H1 (cell line): ENCODE measurements around the gene SZT2. TPM values are rescaled to one million over a fixed set of nuclear protein-coding genes. Genes with fewer than 3 reads are reported as not detected.

ENCODE experiments used
- CTCF ChIA-PET: fragments of 300-600 bp; sonication (Branson Sonifier 250); formaldehyde crosslinking; loops from one replicate; lab custom pipeline; 2021; ENCODE audit not compliant: partially characterized antibody; lab: Charles Lee
- POLR2A ChIA-PET: fragments of 300-600 bp; sonication (Branson Sonifier 250); formaldehyde crosslinking; loops from one replicate; lab custom pipeline; 2021; ENCODE audit warnings: inconsistent platforms; ENCODE audit not compliant: partially characterized antibody; lab: Charles Lee
- DNase-seq, 2 experiments: peaks; one replicate each; pipeline versions ENCODE4 v3.0.0 to v3.0.0-alpha.2; 2010 to 2022; ENCODE audit warnings: low spot score in 2 of 2, low read depth in 1 of 2, mixed read lengths in 1 of 2
- FAIRE-seq: peaks from 2 replicates; lab custom pipeline; 2011; peaks lifted over from hg19 to GRCh38; lab: Jason Lieb, UNC
- H2AFZ ChIP-seq: 2 replicates; pipeline ENCODE4 v1.8.1; 2012; ENCODE audit warnings: low read length, inconsistent platforms
- H2AK5ac ChIP-seq: 2 replicates; pipeline ENCODE4 v1.6.1; 2013; ENCODE audit warnings: low read depth, low read length
- H2BK120ac ChIP-seq: replicated peaks from 2 replicates; pipeline ENCODE3; 2013; ENCODE audit warnings: low read depth, low read length, inconsistent platforms
- H2BK12ac ChIP-seq: 2 replicates; pipeline ENCODE4 v1.6.1; 2013; ENCODE audit warnings: low read depth, low read length
- H2BK15ac ChIP-seq: 2 replicates; pipeline ENCODE4 v1.6.1; 2013; ENCODE audit warnings: low read length
- H2BK20ac ChIP-seq: 2 replicates; pipeline ENCODE4 v1.6.1; 2013; ENCODE audit warnings: low read length
- H2BK5ac ChIP-seq: 2 replicates; pipeline ENCODE4 v1.6.1; 2013; ENCODE audit warnings: low read depth, low read length
- H3K14ac ChIP-seq: 2 replicates; pipeline ENCODE4 v1.6.1; 2013; ENCODE audit warnings: inconsistent platforms; ENCODE audit not compliant: insufficient read length
- H3K18ac ChIP-seq: 2 replicates; pipeline ENCODE4 v1.6.1; 2013; ENCODE audit warnings: low read length; ENCODE audit errors: extremely low read depth
- H3K23ac ChIP-seq: 2 replicates; pipeline ENCODE4 v1.6.1; 2013; ENCODE audit warnings: inconsistent platforms; ENCODE audit not compliant: insufficient read length
- H3K23me2 ChIP-seq: 2 replicates; pipeline ENCODE4 v1.6.1; 2013; ENCODE audit warnings: low read depth, low read length
- H3K27ac ChIP-seq: 2 replicates; pipeline ENCODE4 v1.6.1; 2011; ENCODE audit warnings: low read depth, low read length, inconsistent platforms
- H3K27me3 ChIP-seq, 4 experiments: replicated peaks in 1 of 4; 1 replicate in 1 of 4; 2 replicates in 3 of 4; pipeline versions ENCODE4 v1.6.1 to v1.8.1; 2011 to 2013; ENCODE audit warnings: low read length in 3 of 4, mild to moderate bottlenecking in 3 of 4, inconsistent platforms in 2 of 4, mixed read lengths in 2 of 4, moderate library complexity in 1 of 4; ENCODE audit not compliant: control insufficient read depth in 3 of 4, insufficient read depth in 3 of 4; ENCODE audit errors: extremely low read depth in 1 of 4
- H3K36me3 ChIP-seq, 4 experiments: 2 replicates each; pipeline versions ENCODE4 v1.6.1 to v1.8.1; 2011 to 2013; ENCODE audit warnings: mild to moderate bottlenecking in 4 of 4, low read length in 3 of 4, moderate library complexity in 2 of 4, control low read depth in 1 of 4, inconsistent platforms in 1 of 4; ENCODE audit not compliant: insufficient read depth in 4 of 4, control insufficient read depth in 2 of 4
- H3K4ac ChIP-seq: replicated peaks from 2 replicates; pipeline ENCODE3; 2013; ENCODE audit warnings: low read length, low read depth, mixed read lengths, inconsistent platforms; ENCODE audit not compliant: insufficient read length
- H3K4me1 ChIP-seq, 4 experiments: replicated peaks in 1 of 4; 1 replicate in 1 of 4; 2 replicates in 3 of 4; pipeline versions ENCODE4 v1.6.1 to v1.8.1; 2011 to 2013; ENCODE audit warnings: low read length in 3 of 4, inconsistent platforms in 2 of 4, mixed read lengths in 1 of 4; ENCODE audit not compliant: insufficient read depth in 4 of 4, control insufficient read depth in 3 of 4
- H3K4me2 ChIP-seq, 2 experiments: 2 replicates each; pipeline versions ENCODE4 v1.6.1 to v1.8.1; 2011 to 2013; ENCODE audit warnings: low read depth in 2 of 2, low read length in 2 of 2, control low read depth in 1 of 2, inconsistent platforms in 1 of 2, mild to moderate bottlenecking in 1 of 2; ENCODE audit not compliant: insufficient read depth in 1 of 2
- H3K4me3 ChIP-seq, 4 experiments: fragments of 200-600, 300-600 bp in 1 of 4; sonication (generic), shearing (Covaris generic), sonication (Bioruptor Twin) in 1 of 4; 2 replicates each; pipeline versions ENCODE4 v1.5.1 to v1.8.1; 2011 to 2016; ENCODE audit warnings: low read length in 4 of 4, low read depth in 3 of 4, control low read depth in 2 of 4, inconsistent platforms in 2 of 4, mild to moderate bottlenecking in 2 of 4, mixed read lengths in 1 of 4, moderate library complexity in 1 of 4; ENCODE audit not compliant: insufficient read depth in 2 of 4; ENCODE audit errors: extremely low read depth in 1 of 4
- H3K56ac ChIP-seq: replicated peaks from 2 replicates; pipeline ENCODE3; 2013; ENCODE audit warnings: low read depth, mild to moderate bottlenecking, mixed read lengths, low read length, inconsistent platforms; ENCODE audit not compliant: insufficient read length
- H3K79me1 ChIP-seq: 2 replicates; pipeline ENCODE4 v1.6.1; 2013; ENCODE audit warnings: low read depth, low read length, control low read depth
- H3K79me2 ChIP-seq, 2 experiments: 2 replicates each; pipeline versions ENCODE4 v1.6.1 to v1.8.1; 2012 to 2013; ENCODE audit warnings: low read length in 2 of 2, mild to moderate bottlenecking in 2 of 2, inconsistent platforms in 1 of 2; ENCODE audit not compliant: insufficient read depth in 2 of 2, control insufficient read depth in 1 of 2
- H3K9ac ChIP-seq, 4 experiments: replicated peaks in 1 of 4; 1 replicate in 1 of 4; 2 replicates in 3 of 4; pipeline versions ENCODE4 v1.6.1 to v1.8.1; 2011 to 2013; ENCODE audit warnings: low read depth in 3 of 4, low read length in 3 of 4, control low read depth in 2 of 4, mild to moderate bottlenecking in 2 of 4, moderate library complexity in 2 of 4, inconsistent platforms in 1 of 4; ENCODE audit errors: extremely low read depth in 1 of 4
- H3K9me3 ChIP-seq, 2 experiments: 2 replicates each; pipeline versions ENCODE4 v1.6.1 to v1.8.1; 2012 to 2013; ENCODE audit warnings: mild to moderate bottlenecking in 2 of 2, moderate library complexity in 2 of 2, control low read depth in 1 of 2, inconsistent platforms in 1 of 2, low read depth in 1 of 2, low read length in 1 of 2, mixed read lengths in 1 of 2; ENCODE audit not compliant: insufficient read depth in 2 of 2
- H4K20me1 ChIP-seq, 2 experiments: replicated peaks in 1 of 2; 2 replicates each; pipeline versions ENCODE3 to v1.8.1; 2011 to 2013; ENCODE audit warnings: inconsistent platforms in 2 of 2, low read length in 2 of 2, mild to moderate bottlenecking in 1 of 2; ENCODE audit not compliant: insufficient read depth in 2 of 2, control insufficient read depth in 1 of 2
- H4K5ac ChIP-seq: 2 replicates; pipeline ENCODE4 v1.6.1; 2013; ENCODE audit warnings: low read length, low read depth, mixed read lengths, inconsistent platforms; ENCODE audit not compliant: insufficient read length
- H4K8ac ChIP-seq: 2 replicates; pipeline ENCODE4 v1.8.0; 2013; ENCODE audit warnings: mild to moderate bottlenecking, moderate library complexity, low read length, inconsistent platforms; ENCODE audit not compliant: insufficient read depth; ENCODE audit errors: extremely low read depth
- H4K91ac ChIP-seq: replicated peaks from 2 replicates; pipeline ENCODE3; 2013; ENCODE audit warnings: low read length, mixed read lengths, inconsistent platforms; ENCODE audit not compliant: insufficient read length
- WGBS, 2 experiments: shearing (Covaris generic) in 1 of 2; methylation state at CpG; one replicate each; pipeline versions ENCODE4 v1.1.6 to v1.1.7; 2013 to 2015; ENCODE audit warnings: low lambda C conversion rate in 2 of 2, mixed read lengths in 2 of 2, inconsistent platforms in 1 of 2, low coverage in 1 of 2, missing lambda C conversion rate in 1 of 2; ENCODE audit not compliant: insufficient replicate concordance in 2 of 2, insufficient coverage in 1 of 2, insufficient read length in 1 of 2; ENCODE audit errors: extremely low coverage in 1 of 2, missing lambda C conversion rate in 1 of 2; 5-methylcytosine and 5-hydroxymethylcytosine counted together
- polyA plus RNA-seq, 7 experiments: library from polyadenylated mRNA; depleted of rRNA in 3 of 7; stranded (reverse) in 5 of 7; unstranded in 2 of 7; fragments of >200 nt in 5 of 7; fragments of 200-250 nt in 2 of 7; gene quantifications; 1 replicate in 5 of 7; 2 replicates in 1 of 7; 4 replicates in 1 of 7; pipeline versions ENCODE4 v1.2.1 to v1.2.3, GENCODE V29; 2011 to 2013; ENCODE audit warnings: missing spikeins in 2 of 7, mixed read lengths in 2 of 7
- total RNA-seq: library from RNA; stranded (reverse); fragmentation: NEBNext Ultra II Directional; extraction: Animal tissue kit (Norgen Biotek cat#: 25700); gene quantifications from 2 replicates; pipeline ENCODE4 v1.2.1, GENCODE V29; 2021

Gene SZT2
- total and polyA plus RNA-seq, 2 of the 8 experiments (the other 6 are each of a cell fraction or from before 2014, with no cell fraction given), result 4.7 to 12.9 TPM

GRCh38 chr1:43395523-43395922 lies 5.8 kb downstream of the SZT2 start:
- Histone ChIP-seq H4K20me1 (no peaks in the 10 kb centered on the region), H3K14ac (no peak overlapping the region), H3K4me2 (no peak overlapping the region), H3K23me2 (no peaks in the 10 kb centered on the region), H2AK5ac (no peak overlapping the region), H3K9ac (no peak overlapping the region), H2BK5ac (no peak overlapping the region), H3K79me1 (no peaks in the 10 kb centered on the region), H3K56ac (no peak overlapping the region), H2BK20ac (no peak overlapping the region), H3K27me3 (no peaks in the 10 kb centered on the region), H3K4me1 (0 out of 7 replicates have a peak, but pooled peaks cover 0 to 2% (median 0%) of the 10 kb centered on the region in 4 experiments), H3K36me3 (peaks cover 0 to 2% (median 0%) of the 10 kb centered on the region in 4 experiments; a peak in 1 of 8 replicates), H2BK12ac (no peak overlapping the region), H4K91ac (no peak overlapping the region), H3K27ac (no peak overlapping the region), H4K8ac (no peak overlapping the region), H2AFZ (no peak overlapping the region), H3K18ac (no peak overlapping the region), H3K79me2 (peaks cover 0 to 4% of the 10 kb centered on the region in 2 experiments; a peak in 1 of 4 replicates), H3K23ac (no peak overlapping the region), H2BK15ac (no peak overlapping the region), H3K4me3 (no peak overlapping the region), H4K5ac (no peak overlapping the region), H2BK120ac (no peak overlapping the region), H3K9me3 (no peaks in the 10 kb centered on the region), H3K4ac (no peak overlapping the region)
- DNase-seq (no peak), FAIRE-seq (no peak)
- 82% methylated on average over 4 of the region's 4 CpGs; no CpG with 5 or more reads in 1 of the 2 experiments for WGBS, 2 experiments
- POLR2A ChIA-PET, result interaction anchor here (1.1 kb wide), 1 partner anchor 19 kb away, joined by 3 read pairs; no protein-coding TSS in a partner anchor
- CTCF ChIA-PET, result interaction anchor here (1.6 to 1.7 kb wide), 2 partner anchors 12 to 19 kb away, joined by 3 to 4 read pairs; no protein-coding TSS in a partner anchor
